ENCODE results near the gene DNAAF5. TPM values are rescaled to one million over a fixed set of nuclear protein-coding genes. Genes with fewer than 3 reads are reported as not detected.

Gene DNAAF5
- total RNA-seq, 1 donor from 2014 or later: 15.3 TPM

GRCh38 chr7:767580-767940 lies 41.1 kb downstream of the DNAAF5 start:
- Mint-ChIP-seq H3K36me3 (ENCODE audit: low read depth) (peaks cover 26% of the 10 kb centered on the region), H3K4me1 (ENCODE audit: low read depth) (peaks cover 20% of the 10 kb centered on the region), H3K27me3 (ENCODE audit: low read depth) (no peaks in the 10 kb centered on the region), H3K4me3 (ENCODE audit: unreplicated experiment) (no peak overlapping the region), H3K9me3 (ENCODE audit: low read depth) (no peaks in the 10 kb centered on the region), H3K27ac (ENCODE audit: unreplicated experiment) (no peak overlapping the region)
- DNase-seq (ENCODE audit: low spot score): no peak
- no peak for TF ChIP-seq CTCF (IDR thresholded peaks at IDR 0.05)

GRCh38 chr7:767941-768731 lies 41.6 kb downstream of the DNAAF5 start:
- no peaks in the 10 kb centered on the region for H3K9me3 Mint-ChIP-seq (ENCODE audit: low read depth)
- H3K4me1 Mint-ChIP-seq (ENCODE audit: low read depth): peaks cover 20% of the 10 kb centered on the region
- H3K36me3 Mint-ChIP-seq (ENCODE audit: low read depth): peaks cover 26% of the 10 kb centered on the region
- H3K4me3 Mint-ChIP-seq (ENCODE audit: unreplicated experiment): no peak overlapping the region
- H3K27me3 Mint-ChIP-seq (ENCODE audit: low read depth): no peaks in the 10 kb centered on the region
- H3K27ac Mint-ChIP-seq (ENCODE audit: unreplicated experiment): no peak overlapping the region
- no peak for TF ChIP-seq CTCF (IDR thresholded peaks at IDR 0.05)
- no peak for DNase-seq (ENCODE audit: low spot score)

GRCh38 chr7:768881-769504 lies 42.5 kb downstream of the DNAAF5 start:
- Mint-ChIP-seq H3K36me3 (ENCODE audit: low read depth) (peaks cover 24% of the 10 kb centered on the region), H3K4me3 (ENCODE audit: unreplicated experiment) (no peak overlapping the region), H3K9me3 (ENCODE audit: low read depth) (no peaks in the 10 kb centered on the region), H3K27ac (ENCODE audit: unreplicated experiment) (no peak overlapping the region), H3K27me3 (ENCODE audit: low read depth) (no peaks in the 10 kb centered on the region), H3K4me1 (ENCODE audit: low read depth) (peaks cover 20% of the 10 kb centered on the region)
- TF ChIP-seq CTCF (IDR thresholded peaks at IDR 0.05): no peak
- no peak for DNase-seq (ENCODE audit: low spot score)

- Mint-ChIP-seq H3K27me3 (ENCODE audit: low read depth) (no peaks in the 10 kb centered on the region), H3K27ac (ENCODE audit: unreplicated experiment) (no peak overlapping the region), H3K9me3 (ENCODE audit: low read depth) (no peaks in the 10 kb centered on the region), H3K4me3 (ENCODE audit: unreplicated experiment) (no peak overlapping the region), H3K36me3 (ENCODE audit: low read depth) (peaks cover 17% of the 10 kb centered on the region), H3K4me1 (ENCODE audit: low read depth) (peaks cover 20% of the 10 kb centered on the region)
- TF ChIP-seq CTCF (IDR thresholded peaks at IDR 0.05): no peak
- DNase-seq (ENCODE audit: low spot score): no peak
These were observed 43.8 kb downstream of the DNAAF5 start for GRCh38 chr7:770336-770735.

- Mint-ChIP-seq H3K4me3 (ENCODE audit: unreplicated experiment) (no peak overlapping the region), H3K27ac (ENCODE audit: unreplicated experiment) (no peak overlapping the region), H3K36me3 (ENCODE audit: low read depth) (peaks cover 16% of the 10 kb centered on the region), H3K27me3 (ENCODE audit: low read depth) (no peaks in the 10 kb centered on the region), H3K9me3 (ENCODE audit: low read depth) (no peaks in the 10 kb centered on the region), H3K4me1 (ENCODE audit: low read depth) (peaks cover 20% of the 10 kb centered on the region)
- no peak for TF ChIP-seq CTCF (IDR thresholded peaks at IDR 0.05)
- no peak for DNase-seq (ENCODE audit: low spot score)
These were observed 44.3 kb downstream of the DNAAF5 start for GRCh38 chr7:770741-771166.
